GM21360 (cell line): ENCODE measurements around the gene RAB35.

Source experiments
- ATAC-seq: cut with Tn5 transposase; IDR thresholded peaks from one replicate; pipeline ENCODE4 v1.9.1; 2021; ENCODE audit warnings: mild to moderate bottlenecking, moderate library complexity; ENCODE audit not compliant: unreplicated experiment

Gene RAB35

DNA sequence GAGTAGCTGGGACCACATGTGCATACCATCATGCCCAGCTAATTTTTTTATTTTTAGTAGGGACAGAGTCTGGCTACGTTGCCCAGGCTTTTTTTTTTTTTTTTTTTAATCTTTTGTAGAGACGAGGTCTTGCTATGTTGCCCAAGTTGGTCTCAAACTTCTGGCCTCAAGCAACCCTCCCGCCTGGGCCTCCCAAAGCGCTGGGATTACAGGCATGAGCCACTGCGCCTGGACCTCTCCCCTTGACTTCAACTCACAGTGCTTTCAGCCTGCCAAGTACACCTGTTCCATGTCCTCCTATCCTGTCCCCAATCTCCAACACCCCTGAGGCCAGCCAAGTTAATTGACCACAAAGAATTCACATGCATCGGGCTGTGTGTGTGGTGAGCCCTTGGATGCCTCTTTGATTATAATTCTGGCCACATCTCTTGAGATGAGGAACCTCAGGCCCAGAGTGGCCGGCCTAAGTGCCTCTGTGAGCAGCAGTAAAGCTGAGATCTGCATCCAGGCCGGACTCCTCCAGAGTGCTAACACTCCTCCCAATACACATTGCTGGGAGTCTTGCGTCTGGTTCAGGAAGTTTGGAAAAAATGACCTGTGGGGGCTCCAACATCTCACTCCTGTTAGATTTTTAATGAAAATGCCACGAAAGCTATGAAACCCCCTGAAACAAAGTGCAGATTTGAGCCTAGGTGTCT, 6.8 kb downstream of the RAB35 start:
- no peak for ATAC-seq

DNA sequence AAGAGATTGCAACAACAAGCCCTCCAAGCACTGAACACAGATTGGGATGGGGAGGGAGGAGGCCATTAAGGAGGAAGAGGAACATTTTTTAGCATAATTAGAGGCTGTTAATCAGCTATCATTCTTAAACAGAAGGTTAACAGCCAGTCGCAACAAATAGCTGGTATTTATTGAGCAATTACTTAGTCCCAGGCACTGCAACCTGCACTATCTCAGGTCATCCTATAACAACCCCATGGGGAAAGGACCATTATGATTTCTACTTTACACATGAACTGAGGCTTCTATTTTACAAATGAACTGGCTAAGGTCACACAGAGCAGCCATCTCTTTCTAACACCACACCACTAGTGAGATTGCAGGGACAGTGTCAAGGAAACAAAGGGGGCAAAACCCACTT, 10.4 kb downstream of the RAB35 start:
- ATAC-seq = no peak

DNA sequence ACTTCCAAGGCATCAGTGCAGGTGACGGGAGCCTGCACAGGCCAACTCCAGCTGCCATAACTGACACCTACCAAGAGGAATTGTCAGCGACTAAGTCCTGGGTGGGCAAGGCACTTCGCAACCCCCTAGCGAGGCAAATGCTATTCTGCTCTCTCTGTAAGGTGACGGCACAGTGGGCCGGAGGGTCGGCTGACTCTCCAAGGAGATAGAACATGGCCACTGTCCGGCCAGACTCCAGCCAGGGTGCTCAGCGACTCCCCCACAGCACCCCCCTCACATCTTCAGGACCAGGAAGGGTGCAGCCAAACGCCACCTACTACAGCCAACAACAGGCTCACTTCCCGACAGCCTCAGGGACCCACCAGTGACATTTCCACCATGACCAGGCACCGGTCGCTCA, 13.2 kb downstream of the RAB35 start:
- ATAC-seq = no peak

DNA sequence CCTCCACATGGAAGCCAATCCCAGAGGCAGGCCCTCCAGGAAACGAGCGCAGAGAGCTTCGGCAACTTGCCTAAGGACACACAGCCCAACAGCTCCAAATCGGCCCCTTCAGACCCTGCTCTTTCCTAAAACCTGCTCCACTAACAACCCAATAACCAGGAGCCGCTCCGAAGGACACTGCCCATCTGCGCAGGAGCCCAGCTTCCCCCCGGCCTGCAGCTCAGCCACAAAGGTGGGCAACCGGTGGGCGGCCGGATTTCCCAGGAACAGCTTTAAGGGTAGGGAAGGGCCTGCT, 13.6 kb downstream of the RAB35 start:
- ATAC-seq = no peak

DNA sequence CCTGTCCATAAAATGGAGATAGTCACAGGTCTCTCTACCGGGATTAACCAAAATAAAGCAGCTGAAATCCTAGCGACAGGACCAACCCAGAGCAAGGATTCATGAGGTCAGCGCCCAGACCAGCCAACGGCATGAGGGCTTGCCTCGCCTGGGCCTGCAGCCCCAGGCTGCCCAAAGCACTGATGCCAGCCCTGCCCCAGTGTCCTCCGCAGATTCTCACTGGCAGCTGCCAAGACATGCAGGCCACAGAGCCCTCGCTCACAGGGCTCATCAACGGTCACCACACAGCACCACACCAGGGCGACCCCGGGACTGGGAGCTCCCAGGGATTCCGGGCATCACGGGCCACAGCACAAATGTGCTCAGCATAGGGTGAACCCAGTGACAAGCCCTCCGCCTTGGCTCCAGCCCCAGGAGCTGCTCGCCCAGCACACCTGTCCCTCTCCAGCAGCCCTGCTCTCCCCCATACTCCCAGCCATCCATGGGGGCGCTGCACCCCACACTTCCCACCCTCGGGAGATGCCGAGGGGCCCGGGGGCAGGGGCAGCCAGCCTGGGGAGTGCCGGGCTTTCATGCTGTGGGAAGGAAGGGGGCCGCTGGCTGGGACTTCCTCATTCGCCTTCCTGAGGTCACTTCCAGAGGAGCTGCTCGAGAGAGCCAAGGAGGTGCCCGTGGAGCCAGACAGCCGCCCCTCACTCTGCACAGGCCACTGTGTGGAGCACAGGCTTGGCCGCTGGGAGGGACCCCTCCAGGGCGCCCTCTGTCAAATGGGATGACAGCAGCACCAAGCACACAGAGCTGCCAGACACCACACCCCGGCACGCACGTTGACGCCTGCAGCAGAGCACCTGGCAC, 14.1 kb downstream of the RAB35 start:
- ATAC-seq = no peak

DNA sequence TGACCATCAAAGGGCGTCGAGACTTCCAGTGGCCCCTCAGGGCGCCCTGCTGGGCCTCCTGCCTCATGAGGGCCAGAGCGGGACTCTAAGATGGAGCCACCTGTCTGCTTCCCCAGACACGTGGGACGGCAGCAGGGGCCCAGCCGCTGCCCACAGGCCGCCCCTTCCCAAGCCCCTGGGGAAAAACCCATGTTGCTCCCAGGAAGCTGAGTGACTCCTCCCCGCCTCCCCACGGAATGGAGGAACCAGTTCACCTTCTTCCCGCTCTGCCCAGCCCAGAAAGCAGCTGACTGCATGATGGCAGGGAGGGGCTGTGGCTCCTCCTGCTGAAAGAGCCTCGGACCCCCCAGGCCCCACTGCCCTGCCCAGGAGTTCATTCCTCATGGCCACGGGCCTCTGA, 14.9 kb downstream of the RAB35 start:
- ATAC-seq = no peak

DNA sequence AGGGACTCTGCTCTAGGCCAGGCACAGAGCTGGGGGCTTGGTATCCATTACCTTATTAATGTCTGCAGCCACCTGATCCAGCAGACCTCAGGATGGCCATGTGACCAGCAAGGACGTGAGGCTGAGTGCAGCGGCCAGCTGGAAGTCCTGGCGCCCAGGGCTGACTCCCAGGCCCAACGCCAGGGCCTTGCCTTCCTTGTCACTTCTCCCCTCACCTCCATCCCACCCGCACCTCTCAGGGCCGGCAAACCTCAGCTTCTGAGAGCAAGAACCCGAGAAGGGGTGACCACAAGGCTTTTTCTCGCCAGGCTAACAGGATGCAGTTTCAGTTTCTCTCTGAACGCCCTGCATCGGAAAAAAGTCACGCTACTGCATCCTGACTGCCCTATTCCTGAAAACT, 15.4 kb downstream of the RAB35 start:
- no peak for ATAC-seq

DNA sequence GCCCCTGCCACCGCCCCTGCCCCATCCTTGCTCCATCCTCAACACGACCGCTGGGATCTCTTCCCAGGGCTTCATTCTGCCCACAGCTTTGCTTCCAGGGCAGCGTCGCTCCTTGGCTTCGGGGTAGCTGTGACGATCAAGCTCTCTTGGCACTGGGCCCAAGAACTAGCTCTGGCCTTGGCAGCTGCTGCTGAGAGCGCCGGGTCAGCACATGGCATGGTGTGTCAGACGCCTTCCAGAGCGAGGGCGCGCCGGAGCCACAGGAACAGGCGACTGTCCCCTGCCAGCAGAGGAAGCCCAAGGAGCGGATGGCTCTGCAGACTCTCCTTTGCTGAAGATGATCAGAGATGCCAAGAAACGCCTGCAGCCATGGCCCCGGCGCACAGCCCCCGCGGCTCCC, 15.9 kb downstream of the RAB35 start:
- ATAC-seq = no peak

DNA sequence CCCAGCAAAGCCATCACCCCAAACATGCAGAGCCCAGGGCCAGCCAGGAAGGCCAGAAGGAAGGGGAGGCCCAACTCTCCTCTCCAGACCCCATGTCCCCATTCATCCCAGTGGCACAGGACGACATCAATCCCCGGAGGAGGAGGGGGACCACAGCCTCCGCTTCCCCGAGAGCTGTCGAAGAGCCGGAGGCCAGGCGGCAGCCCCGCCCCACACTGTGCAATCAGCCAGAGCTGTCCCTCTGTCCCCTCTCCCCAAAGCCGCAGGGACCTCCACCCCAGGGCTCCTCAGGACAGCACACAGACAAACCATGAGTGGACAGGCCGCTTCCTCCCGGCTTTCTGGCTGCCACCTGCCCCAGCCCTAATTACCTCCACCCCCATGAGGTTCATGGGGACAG, 16.8 kb downstream of the RAB35 start:
- ATAC-seq = no peak

DNA sequence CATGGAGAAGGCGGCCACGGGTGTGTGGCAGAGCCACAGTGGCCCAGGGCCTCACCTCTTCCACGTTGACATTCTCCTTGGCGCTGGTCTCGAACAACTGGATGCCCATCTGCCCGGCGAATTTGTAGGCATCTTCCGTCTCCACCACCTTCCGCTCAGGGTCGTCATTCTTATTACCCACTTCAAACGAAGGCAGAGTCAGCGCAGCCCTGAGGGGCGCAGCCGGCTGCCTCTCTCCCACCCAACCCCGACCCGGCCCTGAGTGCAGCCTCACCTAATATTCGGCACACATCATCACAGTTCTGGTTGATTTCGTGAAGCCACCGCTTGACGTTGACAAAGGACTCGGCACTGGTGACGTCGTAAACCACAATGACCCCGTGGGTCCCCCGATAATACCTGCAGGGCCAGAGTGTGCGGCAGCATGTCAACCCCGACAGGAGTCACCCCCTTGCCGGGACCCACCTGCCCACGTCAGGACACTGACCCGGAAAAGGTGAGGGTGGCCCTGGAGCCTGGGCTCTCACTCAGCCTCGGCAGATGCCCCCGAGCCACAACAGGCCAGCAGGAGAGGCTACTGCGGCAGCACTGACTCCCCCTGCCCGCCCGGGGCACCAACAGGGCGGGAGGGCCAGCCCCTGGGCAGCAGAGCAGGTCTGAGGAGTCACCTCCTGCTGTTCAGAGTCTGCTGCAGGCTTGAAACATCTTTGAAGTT, 17.6 kb downstream of the RAB35 start:
- no peak for ATAC-seq

DNA sequence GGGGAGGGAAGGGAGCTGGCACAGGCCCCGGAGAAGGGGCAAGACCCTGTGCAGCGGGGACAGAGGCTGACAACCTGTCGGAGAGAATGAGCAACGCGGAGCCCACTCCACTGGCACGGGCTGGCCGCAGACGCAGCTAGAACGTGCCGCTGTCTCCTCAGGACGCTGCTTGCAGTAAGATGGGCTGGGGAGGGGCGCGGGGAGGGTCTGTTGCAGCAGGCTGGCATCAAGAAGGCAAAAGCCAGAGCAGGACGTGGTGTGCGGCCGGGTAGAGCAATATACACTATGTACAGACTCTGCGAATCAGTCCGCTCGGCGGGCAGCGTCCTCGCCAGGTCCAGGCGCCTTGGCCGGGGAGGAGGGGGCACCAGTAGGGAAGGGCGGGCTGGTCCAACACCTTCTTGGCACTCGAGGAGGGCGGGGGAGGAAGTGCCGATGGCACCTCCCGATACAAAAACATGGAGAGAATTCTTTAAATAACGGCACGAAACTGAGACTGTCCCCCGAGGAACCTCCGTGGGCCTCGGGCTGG, 19.8 kb downstream of the RAB35 start:
- ATAC-seq = no peak

DNA sequence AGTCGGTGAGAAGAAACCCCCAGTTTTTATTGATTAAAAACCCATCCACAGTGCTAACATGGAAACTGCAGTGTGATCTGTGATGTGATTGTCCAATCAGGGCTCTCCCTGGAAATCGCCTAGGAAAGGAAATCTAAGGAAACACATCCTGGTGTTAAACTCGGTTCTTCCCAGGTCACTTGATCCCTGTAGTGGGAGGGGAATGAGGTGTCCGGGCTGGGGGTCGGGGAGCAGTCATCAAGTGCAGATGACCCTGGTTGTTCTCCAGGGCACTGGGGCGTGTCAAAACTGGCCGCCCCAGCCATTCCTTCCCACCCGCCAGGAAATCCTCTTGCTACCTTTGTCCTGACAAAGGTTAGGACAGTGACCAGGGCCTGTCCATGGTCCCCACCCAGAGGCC, 20.8 kb downstream of the RAB35 start:
- ATAC-seq = no peak

DNA sequence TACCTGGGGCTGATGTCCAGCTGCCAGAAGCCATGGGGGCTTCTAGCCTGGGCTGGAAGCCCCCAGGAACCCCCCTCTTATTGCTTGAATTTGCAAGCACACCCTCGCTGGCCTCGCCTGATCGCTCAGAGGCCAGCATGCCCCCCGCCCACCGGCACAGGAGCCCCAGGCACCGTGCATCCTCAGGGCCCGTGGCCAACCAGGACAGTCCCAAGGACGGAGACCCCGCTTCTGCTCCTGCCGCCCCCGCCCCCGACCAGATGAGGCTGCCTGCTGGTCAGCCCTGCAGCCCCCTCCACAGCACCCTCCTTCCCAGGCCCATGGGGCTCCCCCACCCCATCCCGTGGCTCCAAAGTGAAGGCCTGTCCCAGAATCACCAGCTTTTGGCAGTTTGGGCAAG, 21.2 kb downstream of the RAB35 start:
- ATAC-seq = no peak

DNA sequence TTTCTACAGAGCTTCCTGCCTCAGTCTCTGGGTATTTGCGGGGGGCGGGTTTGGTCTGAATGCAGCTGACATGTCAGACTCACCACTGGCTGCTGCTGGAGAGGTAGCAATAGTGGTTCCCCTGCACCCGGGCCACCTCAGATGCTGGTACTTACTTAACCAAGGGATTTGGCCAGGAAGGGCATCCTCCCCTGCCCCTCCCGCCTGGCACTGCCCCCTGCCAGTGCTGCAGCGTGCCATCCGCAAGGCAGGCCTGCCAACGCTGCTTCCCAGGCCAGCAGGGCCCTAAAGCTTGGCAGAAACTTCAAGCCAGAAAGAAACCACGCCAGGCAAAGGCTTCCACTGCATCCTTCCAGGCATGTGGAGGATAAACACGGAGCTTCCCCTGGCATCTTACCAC, 22.1 kb downstream of the RAB35 start:
- no peak for ATAC-seq

DNA sequence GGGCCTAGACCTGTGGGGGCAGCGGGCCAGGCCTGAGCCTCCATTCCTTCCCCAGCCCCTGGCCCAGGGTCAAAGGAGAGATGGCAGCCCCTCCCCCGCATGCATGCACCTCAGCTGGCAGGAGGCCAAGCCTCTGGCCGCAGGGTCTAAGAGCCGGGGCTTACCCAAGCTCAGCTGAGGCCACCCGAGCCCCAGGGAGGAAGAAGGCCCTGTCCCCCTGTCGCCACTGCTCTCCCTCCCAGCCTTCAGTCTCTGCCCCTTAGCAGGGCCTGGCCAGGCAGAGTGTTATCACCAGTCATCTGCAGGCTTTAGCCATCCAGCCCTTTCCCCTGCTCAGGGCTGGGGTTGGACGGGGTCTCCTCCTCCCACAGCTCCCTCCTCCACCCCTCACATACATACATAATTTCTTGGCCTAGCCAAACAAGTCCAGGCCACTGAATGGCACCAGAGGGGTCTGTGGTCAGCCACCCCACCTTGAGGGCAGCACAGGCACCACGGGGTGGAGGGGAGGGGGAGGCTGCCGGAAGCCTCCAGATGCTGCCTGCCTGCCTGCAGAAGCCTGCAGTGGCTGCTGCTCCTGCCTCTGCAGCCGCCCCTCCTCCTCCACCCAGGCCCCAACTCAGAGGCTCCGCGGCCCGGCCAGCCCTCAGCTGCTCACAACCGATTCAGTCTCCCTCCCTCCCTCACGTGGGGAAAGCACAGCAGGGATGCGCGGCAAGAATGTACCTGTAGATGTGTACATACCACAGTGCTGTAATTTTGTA, 22.8 kb downstream of the RAB35 start:
- ATAC-seq = no peak

DNA sequence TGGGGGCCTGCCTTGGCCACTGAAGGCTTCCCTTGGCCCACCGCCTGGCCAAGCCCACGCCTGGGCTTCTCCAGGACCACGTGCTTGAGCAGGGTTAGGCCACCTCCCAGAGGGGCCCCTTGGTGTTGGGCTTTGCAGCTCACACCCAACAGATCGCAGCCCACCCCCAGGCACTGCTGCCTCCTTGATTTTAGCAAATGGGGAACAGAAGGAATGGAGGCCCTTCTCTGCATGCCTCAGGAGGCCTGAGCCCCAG, 23.3 kb downstream of the RAB35 start:
- no peak for ATAC-seq

DNA sequence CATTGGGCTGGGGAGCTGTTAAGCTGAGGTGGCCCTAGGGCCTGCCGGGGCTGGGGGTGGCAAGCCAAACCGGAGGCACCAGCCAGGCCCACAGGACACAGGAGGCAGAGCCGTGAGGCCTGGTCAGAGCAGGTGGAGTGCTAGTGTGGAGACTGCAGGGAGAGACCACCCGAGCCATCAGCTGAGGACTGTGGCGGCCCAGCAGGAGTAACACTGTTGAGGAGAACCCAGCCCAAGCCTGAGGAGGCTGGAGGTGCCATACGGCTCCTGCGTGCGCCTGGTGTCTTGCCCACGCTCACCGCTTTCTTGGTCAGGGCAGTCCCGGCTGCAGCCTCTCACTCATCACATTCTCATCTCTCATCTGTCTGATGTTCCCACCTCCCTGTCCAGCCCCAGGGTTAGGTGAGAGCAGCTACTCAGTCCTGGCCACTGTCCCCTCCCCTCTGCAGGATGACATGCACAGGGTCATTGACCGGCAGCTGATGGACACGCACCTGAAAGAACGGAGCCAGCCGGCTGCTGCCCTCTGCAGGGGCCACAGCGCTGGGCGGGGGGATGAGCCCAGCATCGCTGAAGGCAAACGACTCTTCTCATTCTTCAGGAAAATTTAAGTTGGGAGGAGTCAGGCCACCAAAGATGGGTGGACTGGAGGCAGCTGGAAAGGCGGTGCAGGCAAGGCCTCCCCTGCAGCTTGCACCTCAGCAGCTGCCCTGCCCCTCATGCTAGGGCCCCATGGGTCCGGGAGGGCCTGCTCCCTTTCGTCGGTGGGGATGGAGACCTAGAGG, 23.8 kb downstream of the RAB35 start:
- ATAC-seq = no peak

DNA sequence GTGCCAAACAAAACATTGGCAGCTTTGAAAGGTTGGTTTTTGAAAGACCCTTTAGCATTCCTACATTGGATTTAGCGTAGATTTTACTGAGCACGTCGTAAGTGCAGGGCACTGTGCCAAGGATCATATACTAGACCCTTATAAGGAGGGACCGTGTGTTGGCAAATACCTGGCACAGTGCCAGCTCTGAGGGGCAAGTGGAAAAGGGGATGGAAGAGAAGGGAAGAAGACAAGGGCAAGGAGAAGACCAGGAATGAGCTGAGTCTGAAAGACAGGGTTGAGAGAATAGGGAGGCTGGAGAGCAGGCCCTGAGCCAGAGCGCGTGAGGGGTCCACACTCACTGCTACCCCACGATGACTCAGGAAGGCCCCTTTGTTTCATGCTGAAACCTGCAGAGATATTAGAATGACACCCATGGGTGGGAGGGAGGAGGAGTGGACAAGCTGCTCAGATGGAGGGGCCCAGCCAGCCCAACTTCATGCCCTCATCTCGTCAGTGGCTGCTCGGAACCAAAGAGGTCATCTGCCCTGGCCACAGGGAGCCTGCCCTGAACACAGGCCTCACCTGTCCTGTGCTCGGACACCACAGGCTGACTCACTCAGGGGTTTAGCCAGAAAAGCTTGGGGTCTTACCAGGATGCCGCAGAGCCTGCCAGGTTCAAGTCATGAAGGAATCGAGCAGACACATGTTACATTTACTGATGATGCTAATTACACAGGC, 25.0 kb downstream of the RAB35 start:
- ATAC-seq = no peak

DNA sequence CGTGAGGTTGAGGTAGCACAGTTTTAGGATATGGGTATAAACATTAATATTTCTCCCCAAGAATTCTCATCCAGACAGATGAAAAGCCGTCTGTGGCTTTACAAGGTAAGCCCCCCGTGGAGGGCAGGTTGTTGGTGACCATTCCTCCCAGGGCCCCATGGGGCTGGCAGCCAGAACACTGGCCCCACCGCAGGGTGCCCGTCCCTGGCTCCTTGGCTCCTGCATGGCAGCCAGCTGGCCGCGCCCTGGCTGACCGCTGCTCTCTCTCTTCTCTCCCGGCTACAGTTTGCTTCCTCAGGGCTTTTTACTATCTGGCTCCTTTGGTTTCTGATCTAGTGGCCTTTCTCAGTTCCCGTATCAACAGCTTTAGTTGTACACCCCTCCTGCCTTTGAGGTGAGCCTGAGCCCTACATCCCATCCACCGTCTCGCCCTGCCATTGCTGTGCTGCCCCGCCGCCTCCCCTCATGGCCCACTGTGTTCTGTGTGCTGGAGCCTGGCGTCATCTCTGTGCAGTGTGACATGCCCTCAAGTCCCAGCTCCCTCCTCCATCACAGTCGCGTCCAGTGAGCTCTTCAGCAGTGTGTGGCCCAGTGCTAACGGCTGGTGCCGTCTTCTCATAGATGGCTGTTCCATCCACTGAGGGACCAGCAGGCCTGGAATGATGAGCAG, 25.8 kb downstream of the RAB35 start:
- ATAC-seq = no peak
